ENCODE measurements around the gene PDE6H.
A peak's percentile ranks its signal among the peaks of the same experiment; 100 is the strongest.

The PDE6H gene

DNA sequence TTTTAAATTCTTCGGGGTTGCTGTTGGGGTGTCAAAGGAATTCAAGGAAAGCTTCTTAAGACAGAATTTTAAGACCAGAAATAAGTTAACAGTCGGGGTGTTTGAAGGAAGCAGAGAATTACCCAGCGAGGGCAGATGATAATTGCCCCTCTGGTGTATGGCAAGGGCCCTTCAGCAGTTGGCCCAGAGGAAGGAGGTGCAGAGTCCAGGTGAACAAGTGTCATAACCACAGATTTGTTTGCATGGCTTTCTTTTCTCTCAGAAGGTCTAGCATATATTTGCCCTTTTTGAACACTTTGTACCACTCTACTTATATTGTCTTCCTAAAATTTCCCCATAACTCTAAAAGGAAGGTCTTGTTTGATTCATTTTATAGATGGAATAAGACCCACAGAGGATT is 1.8 kb downstream of the PDE6H start:
- no peak for DNase-seq (ENCODE audit: low spot score)

DNA sequence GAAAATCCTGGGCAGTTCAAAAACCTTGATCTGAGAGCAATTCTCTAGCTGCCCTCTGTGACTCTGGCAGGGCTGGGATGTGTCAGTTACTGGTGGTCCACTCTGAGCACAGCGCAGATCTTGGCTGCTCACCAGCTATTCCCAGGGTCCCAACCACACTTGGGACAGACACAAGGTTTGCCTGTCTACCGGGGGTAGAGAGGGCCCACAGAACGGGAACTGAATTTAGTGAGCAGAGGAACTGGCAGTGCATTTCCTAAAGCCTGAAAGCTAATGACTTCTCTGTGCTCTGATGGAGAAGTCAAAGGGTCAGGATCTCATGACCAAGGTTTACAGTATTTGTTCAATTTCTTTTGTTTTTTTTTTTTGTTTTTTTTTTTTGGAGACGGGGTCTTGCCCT is 2.6 kb downstream of the PDE6H start:
- DNase-seq (ENCODE audit: low spot score), result no peak

DNA sequence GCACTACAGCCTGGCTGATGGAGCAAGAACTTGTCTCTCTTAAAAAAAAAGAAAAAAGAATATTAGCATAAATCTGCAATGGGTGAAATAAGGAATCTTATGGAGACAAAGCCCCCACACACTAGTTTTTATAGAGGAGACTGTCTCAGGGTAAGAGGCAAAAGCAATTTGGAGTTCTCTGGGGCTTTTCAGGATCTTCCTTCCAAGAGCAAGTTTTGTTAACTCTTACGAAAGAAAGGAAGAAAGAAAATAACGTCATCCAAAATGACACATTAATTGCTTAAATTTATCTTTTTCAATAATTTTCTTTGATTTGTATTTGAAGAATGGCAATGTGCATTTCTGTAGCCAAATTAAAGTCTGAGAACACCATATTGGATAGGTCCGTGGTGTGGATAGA is 3.8 kb downstream of the PDE6H start:
- DNase-seq (ENCODE audit: low spot score), result no peak

DNA sequence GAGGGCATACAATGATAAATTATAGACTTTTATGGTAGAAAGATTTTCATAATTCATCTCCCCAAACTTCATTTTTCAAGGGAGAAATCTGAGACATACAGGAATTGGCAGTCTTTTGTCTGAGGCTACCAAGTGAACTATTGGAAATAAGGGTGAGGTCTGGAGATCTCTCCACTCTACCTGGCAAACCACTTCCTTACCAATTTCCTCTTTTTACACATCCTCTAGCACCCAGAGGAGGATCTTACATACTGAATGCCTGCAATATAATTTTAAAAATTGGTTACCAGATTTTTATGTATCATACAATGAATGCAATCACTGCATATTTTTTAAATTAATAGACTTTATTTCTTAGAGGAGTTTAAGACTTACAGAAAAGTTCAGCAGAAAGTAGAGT is 6.6 kb downstream of the PDE6H start:
- no peak for DNase-seq (ENCODE audit: low spot score)

DNA sequence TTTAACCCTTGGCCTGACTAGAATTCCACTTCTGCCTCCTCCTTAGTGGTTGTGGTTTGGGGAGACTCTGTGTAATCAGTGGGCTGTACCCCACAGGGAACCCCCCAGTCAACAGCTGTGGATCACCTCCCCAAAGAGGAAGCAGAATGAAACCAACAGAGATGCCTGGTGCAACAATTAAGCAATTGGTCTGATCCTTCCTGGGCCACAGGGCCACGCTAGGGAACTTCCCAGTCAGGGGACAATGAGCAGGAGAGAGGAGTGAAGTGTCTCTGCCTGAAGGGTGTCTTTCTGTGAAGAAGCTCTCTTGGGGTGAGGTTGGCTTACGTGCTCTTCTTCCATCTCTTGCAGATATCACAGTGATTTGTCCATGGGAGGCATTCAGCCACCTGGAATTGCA is 8.2 kb downstream of the PDE6H start:
- DNase-seq (ENCODE audit: low spot score), result no peak

DNA sequence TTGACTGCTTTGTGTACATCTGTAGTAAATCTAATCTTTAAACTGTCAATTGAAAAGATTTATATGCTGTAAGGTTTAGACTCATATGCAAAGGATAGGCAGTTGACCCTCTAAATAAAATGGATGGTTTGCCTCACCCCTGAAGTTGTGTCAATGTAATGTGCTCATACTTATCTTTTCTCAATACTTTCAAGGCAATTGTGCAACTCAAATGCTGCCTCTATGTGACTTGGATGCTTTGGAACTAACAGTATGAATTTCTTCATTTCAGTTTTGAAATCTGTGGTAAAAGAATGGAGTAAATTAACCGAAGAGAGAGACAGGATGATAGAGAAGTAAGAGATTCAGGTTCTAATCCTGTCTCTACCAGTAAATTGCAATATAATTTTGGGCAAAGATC is 9.7 kb downstream of the PDE6H start:
- no peak for DNase-seq (ENCODE audit: low spot score)

DNA sequence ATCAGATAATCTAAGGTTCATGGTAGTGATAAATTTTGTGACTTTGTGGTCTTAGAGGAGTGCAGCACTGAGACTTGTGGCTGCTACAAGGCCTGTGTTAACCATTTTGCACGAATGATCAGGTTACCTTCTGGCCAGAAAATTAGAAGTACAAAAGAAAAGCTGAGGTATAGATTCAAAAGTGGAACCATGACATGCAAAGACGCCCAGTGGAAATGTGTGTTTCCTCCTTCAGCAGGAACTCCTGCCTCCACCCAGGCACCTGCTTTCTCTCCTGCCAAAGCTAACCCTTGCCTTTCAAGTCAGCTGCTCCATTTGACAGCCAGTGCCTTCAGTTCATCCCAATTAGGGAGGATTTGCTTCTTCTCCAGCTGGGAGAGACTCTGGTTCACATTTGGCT is 10.1 kb downstream of the PDE6H start:
- no peak for DNase-seq (ENCODE audit: low spot score)

DNA sequence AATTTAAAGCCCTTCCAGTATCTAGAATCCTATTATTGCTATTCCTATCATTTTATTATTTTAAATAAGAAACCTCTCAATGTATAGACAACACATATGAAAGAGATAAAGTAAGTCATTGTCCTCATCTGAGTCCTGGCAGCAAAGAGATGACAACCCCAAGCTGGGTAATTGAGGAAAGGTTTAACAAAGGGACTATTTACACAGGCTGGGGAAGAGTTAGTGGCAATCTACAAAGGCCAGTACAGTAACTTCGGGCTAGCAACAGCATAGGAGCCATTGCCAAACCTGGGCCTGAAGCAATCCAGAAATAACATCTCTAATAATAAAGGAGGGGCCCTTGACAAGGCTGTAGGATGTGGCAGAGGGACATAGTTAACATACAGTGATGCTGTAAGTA is 11.2 kb downstream of the PDE6H start:
- no peak for DNase-seq (ENCODE audit: low spot score)

DNA sequence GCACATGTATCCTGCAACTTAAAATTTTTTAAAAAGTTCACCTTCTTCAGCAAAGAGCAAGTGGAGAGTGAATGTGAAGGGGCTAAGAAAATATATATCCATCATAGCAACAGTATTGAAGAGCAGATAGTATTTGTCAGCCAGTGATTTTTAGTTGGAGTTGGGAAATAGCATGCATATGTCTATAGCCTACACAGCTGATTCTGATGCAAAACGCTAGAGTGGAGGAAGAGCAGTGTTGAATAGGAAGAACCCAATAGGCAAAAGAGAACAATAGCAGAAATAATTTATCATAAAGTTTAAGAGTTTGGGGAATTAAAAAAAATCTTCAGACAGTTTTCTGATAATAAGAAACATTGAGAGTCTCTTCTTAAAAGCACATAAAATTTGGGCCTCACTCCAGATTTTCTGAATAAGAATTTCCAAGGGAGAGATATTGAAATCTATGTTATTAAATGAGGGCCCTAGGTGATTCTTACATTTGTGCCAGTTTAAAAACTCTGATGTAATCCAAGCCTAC is 12.0 kb downstream of the PDE6H start:
- no peak for DNase-seq (ENCODE audit: low spot score)

DNA sequence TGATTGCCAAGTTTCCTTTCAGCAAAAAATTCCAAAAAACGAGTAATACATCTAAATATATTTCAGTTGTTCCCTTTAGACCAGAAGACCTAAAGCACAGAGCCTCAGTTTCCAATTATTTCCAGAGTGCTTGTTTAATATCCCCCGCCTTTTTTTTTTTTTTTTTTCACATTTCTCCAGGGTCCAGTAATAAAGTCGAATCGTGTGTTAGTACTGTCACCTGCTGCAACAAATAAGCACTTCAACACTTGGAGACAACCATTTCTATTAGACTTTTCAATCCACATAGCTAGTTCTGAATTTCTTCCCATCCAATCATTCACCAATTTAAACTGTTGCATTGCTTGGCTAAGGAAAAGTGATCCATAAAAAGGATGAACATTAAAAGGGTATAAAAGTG is 13.6 kb downstream of the PDE6H start:
- no peak for DNase-seq (ENCODE audit: low spot score)

DNA sequence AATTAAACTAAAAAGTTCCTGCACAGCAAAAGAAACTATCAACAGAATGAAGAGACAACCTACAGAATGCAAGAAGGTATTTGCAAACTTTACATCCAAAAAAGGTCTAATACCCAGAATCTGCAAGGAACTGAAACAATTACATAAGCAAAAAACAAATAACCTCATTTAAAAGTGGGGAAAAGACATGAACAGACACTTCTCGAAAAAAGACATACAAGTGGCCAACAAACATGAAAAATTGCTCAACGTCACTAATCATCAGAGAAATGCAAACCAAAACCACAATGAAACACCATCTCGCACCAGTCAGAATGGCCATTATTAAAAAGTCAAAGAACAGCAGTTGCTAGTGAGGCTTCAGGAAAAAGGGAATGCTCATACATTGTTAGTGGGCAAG is 15.2 kb downstream of the PDE6H start:
- no peak for DNase-seq (ENCODE audit: low spot score)

DNA sequence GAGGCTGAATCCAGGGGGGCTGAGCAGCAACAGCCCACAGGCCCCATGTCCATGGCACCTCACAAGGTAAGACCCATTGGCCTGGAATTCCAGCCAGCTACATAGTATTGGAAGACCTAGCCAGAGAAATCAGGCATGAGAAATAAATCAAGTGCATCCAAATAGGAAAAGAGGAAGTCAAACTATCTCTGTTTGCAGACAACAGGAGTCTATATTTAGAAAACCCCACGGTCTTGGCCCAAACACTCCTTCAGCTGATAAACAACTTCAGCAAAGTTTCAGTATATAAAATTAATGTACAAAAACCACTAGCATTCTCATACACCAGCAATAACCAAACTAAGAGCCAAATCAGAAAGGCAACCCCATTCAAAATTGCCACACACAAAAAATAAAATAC is 16.9 kb downstream of the PDE6H start:
- DNase-seq (ENCODE audit: low spot score), result no peak

DNA sequence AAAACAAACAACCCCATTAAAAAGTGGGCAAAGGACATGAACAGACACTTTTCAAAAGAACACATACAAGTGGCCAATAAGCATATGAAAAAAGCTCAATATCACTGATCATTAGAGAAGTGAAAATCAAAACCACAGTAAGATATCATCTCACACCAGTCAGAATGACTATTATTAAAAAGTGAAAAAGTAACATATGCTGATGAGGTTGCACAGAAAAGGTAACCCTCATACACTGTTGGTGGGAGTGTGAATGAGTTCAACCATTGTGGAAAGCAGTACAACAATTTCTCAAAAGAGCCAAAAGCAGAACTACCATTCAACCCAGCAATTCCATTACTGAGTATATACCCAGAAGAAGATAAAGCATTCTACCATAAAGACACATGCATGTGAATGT is 18.2 kb downstream of the PDE6H start:
- DNase-seq (ENCODE audit: low spot score), result no peak

DNA sequence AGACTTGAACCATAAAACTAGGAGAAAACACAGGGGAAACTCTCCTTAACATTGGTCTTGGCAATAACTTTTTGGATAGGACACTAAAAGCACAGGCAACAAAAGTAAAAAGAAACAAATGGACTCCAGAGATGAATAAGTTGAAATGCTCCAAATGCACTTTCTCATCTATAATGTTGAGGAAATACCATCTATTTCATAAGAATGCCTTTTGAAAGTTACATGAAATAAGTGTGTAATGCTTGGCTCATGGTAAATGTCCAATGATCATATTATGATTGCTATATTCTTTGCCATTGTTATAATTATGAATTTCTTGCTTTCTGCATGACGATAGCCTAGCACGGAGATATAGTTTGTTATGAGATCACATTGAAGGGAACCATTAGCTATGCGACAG is 19.8 kb downstream of the PDE6H start:
- DNase-seq (ENCODE audit: low spot score), result no peak

DNA sequence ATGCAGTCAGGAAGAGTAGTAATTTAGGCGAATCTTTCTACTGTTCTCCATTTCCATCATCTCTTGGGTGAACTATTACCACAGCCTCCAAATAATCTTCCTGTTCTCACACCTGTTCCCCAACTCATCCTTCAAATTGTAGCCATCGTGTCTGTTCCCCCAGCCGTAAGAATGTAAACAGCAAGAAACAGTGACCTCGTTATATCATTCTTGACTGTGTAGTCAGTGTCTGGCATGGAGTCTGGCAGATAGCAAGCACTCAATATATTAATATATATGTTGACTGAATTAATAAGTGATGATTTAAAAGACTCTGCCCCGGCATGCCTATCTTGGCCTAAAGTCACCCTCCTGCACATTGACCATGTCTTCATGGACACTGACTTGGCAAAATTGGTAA is 20.3 kb downstream of the PDE6H start:
- no peak for DNase-seq (ENCODE audit: low spot score)

DNA sequence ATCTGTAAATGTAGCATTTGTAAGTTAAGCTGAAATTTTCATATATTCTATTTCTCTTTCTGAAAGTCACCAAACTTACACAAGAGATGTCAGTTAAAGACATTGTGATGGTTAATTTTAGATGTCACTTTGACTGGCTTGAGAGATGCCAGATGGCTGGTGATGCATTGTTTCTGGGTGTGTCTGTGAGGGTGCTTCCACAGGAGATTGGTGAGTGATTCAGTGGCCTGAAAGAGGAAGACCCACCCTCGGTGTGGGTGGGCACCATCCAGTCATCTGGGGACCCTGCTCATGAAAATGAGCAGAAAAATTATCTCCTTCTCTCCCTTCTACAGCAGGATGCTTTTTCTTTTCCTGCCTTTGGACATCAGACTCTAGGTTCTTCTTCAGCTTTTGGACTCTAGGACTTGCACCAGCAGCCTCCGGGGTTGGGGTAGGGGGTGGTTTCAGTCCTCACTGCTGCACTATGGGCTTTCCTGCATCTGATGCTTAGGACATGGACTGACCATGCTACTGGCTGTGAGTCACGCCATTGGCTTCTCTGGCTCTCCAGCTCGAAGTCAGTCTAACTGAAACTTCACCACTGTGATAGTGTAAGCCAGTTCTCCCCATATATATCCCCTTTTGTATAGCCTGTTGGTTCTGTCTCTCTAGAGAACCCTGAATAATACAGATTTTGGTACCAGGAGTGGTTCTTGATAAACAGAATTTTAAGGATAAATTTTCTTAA is 20.9 kb downstream of the PDE6H start:
- DNase-seq (ENCODE audit: low spot score), result peak; percentile 67

DNA sequence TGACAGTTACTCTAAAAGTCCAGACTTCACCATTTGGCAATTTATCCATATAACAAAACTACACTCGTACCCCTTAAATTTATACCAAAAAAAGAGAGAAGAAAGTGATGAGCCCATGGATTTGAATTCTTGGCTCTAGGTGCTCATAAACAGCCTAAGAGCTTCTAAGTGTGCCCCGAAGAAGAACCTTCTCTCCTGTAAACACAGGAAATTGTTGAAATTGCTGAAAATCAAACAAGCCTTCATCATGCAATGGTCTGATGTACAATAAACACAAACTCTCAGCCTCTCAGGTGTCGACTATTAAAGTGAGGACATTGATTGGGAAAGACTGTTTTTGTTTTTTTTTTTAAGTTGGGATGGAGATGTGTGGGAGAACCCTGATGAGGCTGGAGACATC is 21.8 kb downstream of the PDE6H start:
- DNase-seq (ENCODE audit: low spot score), result no peak

DNA sequence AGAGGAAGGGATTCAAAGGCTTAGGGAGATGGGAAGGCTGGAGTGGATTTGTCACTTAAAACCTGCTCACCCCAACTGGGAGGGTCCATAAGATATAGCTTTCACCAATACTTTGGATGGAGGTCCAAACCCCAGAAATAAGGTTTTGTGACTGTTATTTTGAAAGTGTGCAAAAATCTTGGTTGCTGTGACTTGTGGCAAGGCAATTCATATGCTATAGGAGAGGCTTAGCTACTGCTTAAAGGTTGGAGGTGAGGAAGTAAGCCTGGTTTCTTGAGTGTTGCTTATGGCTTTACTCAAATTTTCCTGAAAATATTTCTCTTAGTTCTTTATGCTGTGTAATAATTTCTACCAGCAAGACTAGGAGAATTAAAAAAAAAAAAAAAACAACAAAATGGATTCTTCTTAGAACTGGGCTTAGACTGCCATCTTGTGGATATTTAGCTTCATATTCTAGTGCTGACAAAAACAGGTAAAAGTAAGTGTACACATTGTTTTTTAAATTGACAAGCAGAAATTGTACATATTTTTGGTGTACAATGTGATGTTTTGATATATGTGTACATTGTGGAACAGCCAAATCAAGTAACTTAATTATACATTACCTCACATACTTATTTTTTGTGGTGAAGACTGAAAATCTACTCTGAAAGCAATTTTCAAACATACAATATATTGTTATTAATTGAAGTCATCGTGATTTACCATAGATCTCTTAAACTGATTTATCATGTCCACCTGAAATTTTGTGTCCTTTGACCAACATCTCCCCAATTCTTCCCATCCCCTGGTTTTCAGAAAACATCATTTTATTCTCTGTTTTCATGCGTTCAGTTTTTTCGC is 23.0 kb downstream of the PDE6H start:
- DNase-seq (ENCODE audit: low spot score), result no peak

DNA sequence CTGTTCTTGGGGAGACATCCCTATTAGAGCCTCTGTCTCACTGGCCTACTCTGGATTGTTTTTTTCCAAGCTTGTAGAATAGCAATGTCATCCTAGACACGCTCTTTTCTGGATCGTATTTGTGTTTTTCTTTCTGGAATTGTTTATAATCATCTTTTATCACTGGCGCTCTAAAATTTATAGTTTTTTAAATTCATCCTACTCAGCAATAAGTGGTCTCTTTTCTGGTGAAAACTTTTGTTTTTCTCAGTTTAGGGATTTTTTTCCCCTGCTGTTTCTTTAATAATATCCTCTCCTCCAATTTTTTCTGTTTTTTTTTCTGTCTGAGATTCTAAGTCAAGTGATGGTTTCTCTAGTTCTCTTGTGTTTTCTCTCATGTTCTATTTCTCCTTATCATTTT is 25.2 kb downstream of the PDE6H start:
- DNase-seq (ENCODE audit: low spot score), result no peak

DNA sequence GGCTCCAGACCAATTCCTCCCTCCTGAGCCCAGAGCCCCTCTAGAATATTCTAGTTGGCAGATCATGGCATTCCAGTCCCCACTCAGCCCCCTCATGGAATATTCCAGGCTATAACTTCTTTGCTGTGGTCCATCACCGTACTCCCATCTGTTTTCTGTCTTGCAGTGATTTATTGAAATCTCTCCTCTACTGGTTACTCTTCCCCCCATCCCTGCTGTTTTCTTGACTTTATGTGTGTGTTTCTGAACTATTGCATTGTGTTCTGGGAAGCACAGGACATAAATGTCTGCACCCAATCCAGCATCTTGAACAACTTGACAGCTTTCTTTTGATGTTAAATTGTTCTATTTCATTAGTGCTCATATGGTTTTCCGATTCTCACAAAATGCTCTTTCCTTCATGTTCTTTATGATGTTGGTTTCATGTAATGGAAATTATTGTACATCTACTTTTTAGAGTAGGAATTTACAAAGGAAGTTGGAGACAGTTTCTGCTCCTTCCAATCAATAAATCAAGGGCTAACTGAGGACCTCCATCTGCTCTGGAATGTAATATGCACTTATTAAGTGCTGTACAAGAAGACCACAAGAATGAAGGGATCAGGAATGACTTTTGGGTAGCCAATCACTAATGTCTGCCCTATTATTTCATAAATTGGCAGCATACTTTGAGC is 26.3 kb downstream of the PDE6H start:
- DNase-seq (ENCODE audit: low spot score), result no peak

DNA sequence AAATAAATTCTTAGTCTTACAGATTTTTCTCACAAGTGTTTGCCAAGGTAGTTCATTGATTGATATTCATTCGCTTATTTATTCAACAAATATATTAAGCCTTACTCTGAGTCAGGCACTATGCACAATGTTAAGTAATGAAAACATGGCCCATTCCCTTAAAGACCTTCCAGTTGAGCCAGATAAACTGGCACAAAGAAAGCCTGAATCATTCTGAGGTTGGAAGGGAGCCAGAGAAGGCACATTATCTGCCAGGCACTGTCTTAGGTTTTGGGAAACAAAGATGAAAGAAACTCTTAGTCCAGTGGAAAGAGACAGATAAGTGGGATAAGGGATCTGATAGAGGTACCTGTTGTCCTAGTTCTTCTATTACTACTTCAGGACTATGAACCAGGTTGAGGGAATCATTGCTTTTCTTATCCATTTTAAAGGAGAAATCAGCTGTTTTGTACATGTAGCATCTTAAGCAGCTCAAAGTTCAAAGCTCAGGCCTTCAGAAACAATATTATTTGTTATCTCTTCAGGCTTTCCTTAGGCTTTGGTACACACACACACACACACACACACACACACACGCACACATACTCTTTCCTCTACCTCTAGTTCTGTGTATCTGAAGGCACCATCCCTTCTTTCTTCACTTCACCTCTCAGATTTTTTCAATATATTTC is 27.0 kb downstream of the PDE6H start:
- no peak for DNase-seq (ENCODE audit: low spot score)

DNA sequence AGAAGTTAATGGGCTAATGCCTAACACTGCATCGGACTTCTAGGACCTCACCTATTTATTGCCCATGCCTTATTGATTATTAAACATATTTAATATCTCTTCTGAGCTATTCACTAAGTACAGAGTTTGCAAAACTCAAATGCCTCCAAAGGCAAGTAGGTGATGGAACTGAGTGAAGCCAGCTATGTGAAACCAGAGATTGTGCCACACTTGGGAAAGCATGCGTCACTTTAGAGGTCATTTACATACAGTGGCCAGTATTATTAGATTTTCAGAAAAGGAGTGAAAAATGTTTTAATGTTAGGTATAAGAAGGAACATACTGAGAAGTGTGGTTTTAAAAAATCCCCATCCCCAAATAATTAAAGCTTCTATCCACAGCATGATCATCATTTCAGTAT is 27.7 kb downstream of the PDE6H start:
- no peak for DNase-seq (ENCODE audit: low spot score)

Measured in AG08396 (cell line).